ENCODE results near the gene RRP8.
A peak's percentile ranks its signal among the peaks of the same experiment; 100 is the strongest.

RRP8 gene

GRCh38 chr11:6609502-6610015 lies 6.1 kb upstream of the RRP8 start:
- Histone ChIP-seq H3K4me1 (ENCODE audit: low read length) (peaks cover 43% of the 10 kb centered on the region), H3K4me2 (ENCODE audit: low read depth, low read length) (no peak overlapping the region)

GRCh38 chr11:6608726-6609501 lies 5.5 kb upstream of the RRP8 start:
- no peak overlapping the region for H3K4me2 ChIP-seq (ENCODE audit: low read depth, low read length)
- H2AFZ ChIP-seq (ENCODE audit: low read length): no peak overlapping the region
- no peaks in the 10 kb centered on the region for H3K9me2 ChIP-seq (replicated peaks; ENCODE audit: insufficient read depth, low read length)
- no peak for DNase-seq
- H3K79me2 ChIP-seq (ENCODE audit: low read length): peaks cover 41% of the 10 kb centered on the region
- no peak overlapping the region for H3K9ac ChIP-seq (ENCODE audit: low read length)
- peaks cover 45% of the 10 kb centered on the region for H3K4me1 ChIP-seq (ENCODE audit: low read length)
- no peak overlapping the region for H3K27ac ChIP-seq (ENCODE audit: low read length)
- no peak overlapping the region for H3K4me3 ChIP-seq (ENCODE audit: low read length)
- no peak for TF ChIP-seq EZH2 (optimal IDR thresholded peaks at IDR 0.05; ENCODE audit: low read depth, low read length)
- TF ChIP-seq EZH2phosphoT487 (IDR thresholded peaks at IDR 0.05; ENCODE audit: low read length): no peak
- TF ChIP-seq, protein P1, sequence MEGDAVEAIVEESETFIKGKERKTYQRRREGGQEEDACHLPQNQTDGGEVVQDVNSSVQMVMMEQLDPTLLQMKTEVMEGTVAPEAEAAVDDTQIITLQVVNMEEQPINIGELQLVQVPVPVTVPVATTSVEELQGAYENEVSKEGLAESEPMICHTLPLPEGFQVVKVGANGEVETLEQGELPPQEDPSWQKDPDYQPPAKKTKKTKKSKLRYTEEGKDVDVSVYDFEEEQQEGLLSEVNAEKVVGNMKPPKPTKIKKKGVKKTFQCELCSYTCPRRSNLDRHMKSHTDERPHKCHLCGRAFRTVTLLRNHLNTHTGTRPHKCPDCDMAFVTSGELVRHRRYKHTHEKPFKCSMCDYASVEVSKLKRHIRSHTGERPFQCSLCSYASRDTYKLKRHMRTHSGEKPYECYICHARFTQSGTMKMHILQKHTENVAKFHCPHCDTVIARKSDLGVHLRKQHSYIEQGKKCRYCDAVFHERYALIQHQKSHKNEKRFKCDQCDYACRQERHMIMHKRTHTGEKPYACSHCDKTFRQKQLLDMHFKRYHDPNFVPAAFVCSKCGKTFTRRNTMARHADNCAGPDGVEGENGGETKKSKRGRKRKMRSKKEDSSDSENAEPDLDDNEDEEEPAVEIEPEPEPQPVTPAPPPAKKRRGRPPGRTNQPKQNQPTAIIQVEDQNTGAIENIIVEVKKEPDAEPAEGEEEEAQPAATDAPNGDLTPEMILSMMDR (IDR thresholded peaks at IDR 0.05; ENCODE audit: low read length): no peak
- no peaks in the 10 kb centered on the region for H4K20me1 ChIP-seq (ENCODE audit: insufficient read depth, low read length)
- H3F3A ChIP-seq (ENCODE audit: insufficient read depth, low read length): peaks cover 39% of the 10 kb centered on the region
- H3K36me3 ChIP-seq (replicated peaks; ENCODE audit: insufficient read depth, low read length): no peaks in the 10 kb centered on the region
- H3K9me3 ChIP-seq (replicated peaks; ENCODE audit: insufficient read depth, low read length): no peaks in the 10 kb centered on the region
- H3K27me3 ChIP-seq (replicated peaks; ENCODE audit: insufficient read depth, low read length): no peaks in the 10 kb centered on the region

More at GRCh38 chr11:6609502-6610015, 6.1 kb upstream of the RRP8 start:
- no peak overlapping the region for H3K9ac ChIP-seq (ENCODE audit: low read length)
- no peak overlapping the region for H3K4me3 ChIP-seq (ENCODE audit: low read length)
- H4K20me1 ChIP-seq (ENCODE audit: insufficient read depth, low read length): no peaks in the 10 kb centered on the region
- no peak for DNase-seq
- no peaks in the 10 kb centered on the region for H3K27me3 ChIP-seq (replicated peaks; ENCODE audit: insufficient read depth, low read length)
- no peak overlapping the region for H2AFZ ChIP-seq (ENCODE audit: low read length)
- H3K9me3 ChIP-seq (replicated peaks; ENCODE audit: insufficient read depth, low read length): no peaks in the 10 kb centered on the region
- TF ChIP-seq EZH2phosphoT487 (IDR thresholded peaks at IDR 0.05; ENCODE audit: low read length): no peak
- TF ChIP-seq EZH2 (optimal IDR thresholded peaks at IDR 0.05; ENCODE audit: low read depth, low read length): no peak
- TF ChIP-seq, protein P1 (IDR thresholded peaks at IDR 0.05; ENCODE audit: low read length): no peak
- no peaks in the 10 kb centered on the region for H3K36me3 ChIP-seq (replicated peaks; ENCODE audit: insufficient read depth, low read length)
- peaks cover 33% of the 10 kb centered on the region for H3F3A ChIP-seq (ENCODE audit: insufficient read depth, low read length)
- no peaks in the 10 kb centered on the region for H3K9me2 ChIP-seq (replicated peaks; ENCODE audit: insufficient read depth, low read length)
- H3K27ac ChIP-seq (ENCODE audit: low read length): no peak overlapping the region
- peaks cover 35% of the 10 kb centered on the region for H3K79me2 ChIP-seq (ENCODE audit: low read length)

DNA sequence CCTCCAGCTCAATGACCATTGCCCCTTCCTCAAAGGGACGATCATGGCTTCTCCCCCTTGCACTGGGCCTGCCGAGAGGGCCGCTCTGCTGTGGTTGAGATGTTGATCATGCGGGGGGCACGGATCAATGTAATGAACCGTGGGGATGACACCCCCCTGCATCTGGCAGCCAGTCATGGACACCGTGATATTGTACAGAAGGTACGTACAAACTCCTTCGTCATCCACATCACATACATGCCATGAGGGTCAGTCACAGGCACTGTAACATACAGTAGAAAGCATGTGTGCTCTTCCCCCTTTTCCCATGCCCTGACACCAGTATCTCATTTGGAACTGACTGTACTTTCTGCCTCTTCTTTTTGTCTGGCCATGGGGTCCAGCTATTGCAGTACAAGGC lies 4.6 kb upstream of the RRP8 start:
- H3K4me2 ChIP-seq (ENCODE audit: low read depth, low read length): peak overlapping the region; percentile 85
- H3K9me3 ChIP-seq (replicated peaks; ENCODE audit: insufficient read depth, low read length): no peaks in the 10 kb centered on the region
- no peak overlapping the region for H3K4me3 ChIP-seq (ENCODE audit: low read length)
- no peaks in the 10 kb centered on the region for H4K20me1 ChIP-seq (ENCODE audit: insufficient read depth, low read length)
- DNase-seq: no peak
- H3F3A ChIP-seq (ENCODE audit: insufficient read depth, low read length): peaks cover 38% of the 10 kb centered on the region
- peaks cover 48% of the 10 kb centered on the region for H3K79me2 ChIP-seq (ENCODE audit: low read length)
- no peaks in the 10 kb centered on the region for H3K27me3 ChIP-seq (replicated peaks; ENCODE audit: insufficient read depth, low read length)
- TF ChIP-seq EZH2 (optimal IDR thresholded peaks at IDR 0.05; ENCODE audit: low read depth, low read length) (no peak), EZH2phosphoT487 (IDR thresholded peaks at IDR 0.05; ENCODE audit: low read length) (no peak)
- TF ChIP-seq, protein P1 (IDR thresholded peaks at IDR 0.05; ENCODE audit: low read length): no peak
- 0 out of 2 replicates have a peak overlapping the region, but pooled peaks have one; percentile 6 for H3K9ac ChIP-seq (ENCODE audit: low read length)
- no peak overlapping the region for H2AFZ ChIP-seq (ENCODE audit: low read length)
- peaks cover 43% of the 10 kb centered on the region for H3K4me1 ChIP-seq (ENCODE audit: low read length)
- no peaks in the 10 kb centered on the region for H3K9me2 ChIP-seq (replicated peaks; ENCODE audit: insufficient read depth, low read length)
- no peak overlapping the region; the same call in 1 of the 2 replicates for H3K27ac ChIP-seq (ENCODE audit: low read length)
- H3K36me3 ChIP-seq (replicated peaks; ENCODE audit: insufficient read depth, low read length): no peaks in the 10 kb centered on the region

Measured in MM.1S (cell line).